GM12873 (cell line): ENCODE measurements around the gene KCNJ10.

Experiments
- CTCF ChIP-seq: IDR thresholded peaks from 2 replicates; pipeline ENCODE4 v1.5.1; 2012; ENCODE audit warnings: low read depth, mild to moderate bottlenecking, moderate library complexity, low read length, control low read depth; ENCODE audit not compliant: insufficient read depth; ENCODE audit errors: missing control alignments

KCNJ10 gene

GRCh38 chr1:160081261-160081936 is 11.4 kb upstream of the KCNJ10 start, which contains the start of gene KCNJ9:
Gene KCNJ9, plus strand, starts transcription at chr1:160081538. Its CDS starts 2,493 bp downstream, at chr1:160084031.
- TF ChIP-seq CTCF, result no peak

- TF ChIP-seq CTCF, result no peak
Observed at GRCh38 chr1:160080381-160081100, 10.6 kb upstream of the KCNJ10 start.

- no peak for TF ChIP-seq CTCF
Observed at GRCh38 chr1:160079448-160079847, 9.5 kb upstream of the KCNJ10 start.

- peak; percentile 93 for TF ChIP-seq CTCF
Observed at GRCh38 chr1:160078512-160079195, 8.7 kb upstream of the KCNJ10 start.

- TF ChIP-seq CTCF, result no peak
Observed at GRCh38 chr1:160077486-160077885, 7.5 kb upstream of the KCNJ10 start.

- no peak for TF ChIP-seq CTCF
Observed at GRCh38 chr1:160076295-160076694, 6.3 kb upstream of the KCNJ10 start.

GRCh38 chr1:160075836-160076235 is 5.9 kb upstream of the KCNJ10 start:
- no peak for TF ChIP-seq CTCF
